AG10803 (cell line): Measurements from ENCODE around the gene SORT1.

Experiments
- DNase-seq: peaks from one replicate; pipeline ENCODE4 v3.0.0; 2010; ENCODE audit warnings: low read depth
- H3K4me3 ChIP-seq: 2 replicates; pipeline ENCODE4 v1.5.1; 2011; ENCODE audit warnings: mild to moderate bottlenecking, low read length, control low read depth
- TF ChIP-seq, protein P1 (sequence below): conservative IDR thresholded peaks from 2 replicates; pipeline ENCODE4 v1.5.1; 2011; ENCODE audit warnings: mild to moderate bottlenecking, low read length, control low read depth, inconsistent platforms

SORT1 gene

DNA sequence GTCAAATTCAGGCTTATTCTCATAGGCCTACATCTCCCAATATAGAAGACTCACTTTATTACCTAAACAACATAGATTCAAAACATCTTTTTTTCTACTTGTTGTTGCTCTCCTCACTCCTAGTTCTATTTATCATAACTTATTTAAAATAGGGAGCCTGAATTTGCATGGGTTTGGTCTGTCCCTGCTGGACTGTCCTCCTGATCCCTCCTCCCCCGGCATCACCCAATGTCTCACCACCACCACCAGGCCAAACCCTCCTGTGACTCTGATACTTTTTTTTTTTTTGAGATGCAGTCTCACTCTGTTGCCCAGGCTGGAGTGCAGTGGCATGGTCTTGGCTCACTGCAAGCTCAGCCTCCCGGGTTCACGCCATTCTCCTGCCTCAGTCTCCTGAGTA, 59.1 kb downstream of the SORT1 start:
- TF ChIP-seq, protein P1, sequence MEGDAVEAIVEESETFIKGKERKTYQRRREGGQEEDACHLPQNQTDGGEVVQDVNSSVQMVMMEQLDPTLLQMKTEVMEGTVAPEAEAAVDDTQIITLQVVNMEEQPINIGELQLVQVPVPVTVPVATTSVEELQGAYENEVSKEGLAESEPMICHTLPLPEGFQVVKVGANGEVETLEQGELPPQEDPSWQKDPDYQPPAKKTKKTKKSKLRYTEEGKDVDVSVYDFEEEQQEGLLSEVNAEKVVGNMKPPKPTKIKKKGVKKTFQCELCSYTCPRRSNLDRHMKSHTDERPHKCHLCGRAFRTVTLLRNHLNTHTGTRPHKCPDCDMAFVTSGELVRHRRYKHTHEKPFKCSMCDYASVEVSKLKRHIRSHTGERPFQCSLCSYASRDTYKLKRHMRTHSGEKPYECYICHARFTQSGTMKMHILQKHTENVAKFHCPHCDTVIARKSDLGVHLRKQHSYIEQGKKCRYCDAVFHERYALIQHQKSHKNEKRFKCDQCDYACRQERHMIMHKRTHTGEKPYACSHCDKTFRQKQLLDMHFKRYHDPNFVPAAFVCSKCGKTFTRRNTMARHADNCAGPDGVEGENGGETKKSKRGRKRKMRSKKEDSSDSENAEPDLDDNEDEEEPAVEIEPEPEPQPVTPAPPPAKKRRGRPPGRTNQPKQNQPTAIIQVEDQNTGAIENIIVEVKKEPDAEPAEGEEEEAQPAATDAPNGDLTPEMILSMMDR = no peak
- DNase-seq = no peak
- no peak overlapping the region for H3K4me3 ChIP-seq

DNA sequence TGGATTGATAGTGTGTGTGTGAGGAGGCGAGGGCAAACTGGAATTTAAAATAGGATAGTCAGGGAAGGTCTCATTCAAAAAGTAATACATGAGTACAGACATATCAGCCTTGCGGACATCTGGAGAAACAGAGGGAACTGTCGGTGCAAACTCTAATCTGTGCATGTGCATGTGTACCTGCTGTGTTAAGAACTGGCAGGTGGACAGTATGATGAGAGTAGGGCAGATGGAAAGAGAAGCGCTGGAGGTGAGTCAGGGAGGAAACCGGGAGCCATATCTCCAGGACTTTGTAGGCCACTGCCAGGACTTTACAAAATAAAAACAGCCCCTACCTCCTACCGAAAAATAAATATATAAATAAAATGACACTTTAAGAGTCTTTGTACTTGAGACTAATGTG, 59.6 kb downstream of the SORT1 start:
- no peak overlapping the region for H3K4me3 ChIP-seq
- TF ChIP-seq, protein P1 = no peak
- DNase-seq = no peak

DNA sequence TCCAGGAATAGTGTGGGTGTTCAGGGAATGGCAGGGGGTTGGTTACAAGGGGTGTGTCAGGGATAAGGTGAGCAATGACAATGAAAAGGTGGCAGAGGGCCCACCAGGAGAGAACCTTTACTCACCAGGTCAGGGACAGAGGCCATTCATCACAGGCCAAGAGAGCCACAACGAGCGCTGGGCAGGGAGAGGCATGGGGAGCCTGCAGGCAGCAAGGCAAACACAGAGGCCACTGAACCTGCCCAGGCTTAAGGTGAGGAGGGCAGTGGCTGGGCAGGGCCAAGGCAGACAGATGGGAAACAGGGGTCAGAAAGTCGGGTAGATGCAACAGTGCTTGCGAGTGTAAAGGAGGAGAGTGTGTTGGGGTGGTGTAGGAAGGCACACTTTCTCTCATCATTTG, 62.6 kb downstream of the SORT1 start:
- H3K4me3 ChIP-seq = no peak overlapping the region
- TF ChIP-seq, protein P1 = no peak
- DNase-seq = no peak

DNA sequence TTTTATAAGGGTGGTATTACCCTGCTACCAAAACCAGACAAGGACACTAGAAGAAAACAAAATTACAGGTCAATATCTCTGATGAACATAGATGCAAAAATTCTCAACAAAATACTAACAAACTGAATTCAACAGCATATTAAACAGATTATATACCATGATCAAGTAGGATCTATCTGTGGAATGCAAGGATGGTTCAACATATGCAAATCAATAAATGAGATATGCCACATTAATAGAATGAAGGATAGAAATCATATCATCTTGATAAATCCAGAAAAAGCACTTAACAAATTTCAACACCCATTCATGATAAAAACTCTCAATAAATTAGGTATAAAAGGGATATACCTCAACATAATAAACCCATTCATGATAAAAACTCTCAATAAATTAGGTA, 66.6 kb downstream of the SORT1 start:
- TF ChIP-seq, protein P1 = no peak
- no peak for DNase-seq
- H3K4me3 ChIP-seq = no peak overlapping the region

DNA sequence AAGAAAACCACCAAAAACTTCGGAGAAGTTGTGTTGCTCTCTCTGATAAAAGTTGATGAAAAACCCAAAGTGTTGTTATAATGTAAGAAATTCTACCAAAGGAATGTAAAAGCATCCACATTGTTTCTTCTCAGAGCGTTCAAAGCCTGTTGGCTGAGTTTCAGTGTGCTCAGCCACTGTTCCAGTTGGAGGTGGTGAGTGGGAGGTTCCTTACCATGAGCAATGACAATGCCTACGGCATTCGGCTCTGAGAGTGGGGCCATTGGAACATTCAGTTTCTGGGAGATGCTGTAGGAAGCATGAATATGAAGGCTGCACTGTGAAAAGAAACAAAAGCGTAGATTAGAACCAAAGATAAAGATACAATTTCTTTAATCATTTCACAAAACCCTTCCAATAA, 70.4 kb downstream of the SORT1 start:
- TF ChIP-seq, protein P1 = no peak
- H3K4me3 ChIP-seq = no peak overlapping the region
- DNase-seq = no peak

DNA sequence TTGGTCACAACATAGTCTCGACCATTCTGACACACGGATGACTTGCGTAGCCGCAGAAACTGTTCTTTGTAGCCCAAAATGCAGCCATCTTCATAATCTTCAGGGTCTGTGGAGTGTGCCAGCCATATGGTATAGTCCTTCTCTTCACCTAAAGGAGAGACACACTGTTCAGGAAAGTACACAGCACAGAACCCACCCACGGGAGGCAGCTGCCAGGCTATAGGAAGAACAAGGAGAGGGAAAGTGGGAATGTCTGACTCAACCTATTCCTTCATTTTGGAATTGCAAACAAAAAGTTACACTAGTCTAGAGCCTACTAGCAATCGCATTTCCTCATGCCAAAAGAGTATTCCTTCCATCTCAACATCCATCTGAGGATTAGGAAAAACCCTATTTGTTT, 74.7 kb downstream of the SORT1 start:
- DNase-seq = no peak
- no peak overlapping the region for H3K4me3 ChIP-seq
- TF ChIP-seq, protein P1 = no peak

DNA sequence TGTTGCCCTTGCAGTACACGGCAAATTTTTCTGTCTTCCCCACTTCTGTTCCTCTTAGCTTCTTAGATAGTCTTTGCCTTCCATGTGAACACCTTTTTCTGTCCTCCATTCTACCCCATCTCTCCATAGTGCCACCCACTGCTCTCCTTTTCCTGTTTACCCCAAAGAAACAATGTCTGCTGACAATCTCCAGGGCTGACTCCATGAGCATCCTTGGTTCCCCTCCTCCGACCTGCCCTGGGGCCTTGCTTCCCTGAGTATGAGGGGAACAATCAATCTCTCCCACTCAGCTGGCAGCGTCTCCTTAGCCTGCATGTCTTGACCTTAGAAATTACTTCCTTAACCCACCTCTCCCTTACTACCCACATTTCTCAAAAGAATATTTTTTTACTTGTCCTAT, 78.6 kb downstream of the SORT1 start:
- H3K4me3 ChIP-seq = no peak overlapping the region
- TF ChIP-seq, protein P1 = no peak
- no peak for DNase-seq
